K562 (cell line): ENCODE results near the gene PKLR. TPM values are rescaled to one million over a fixed set of nuclear protein-coding genes. Genes with fewer than 3 reads are reported as not detected.

ENCODE experiments used
- ARHGAP35 ChIP-seq: fragments of 450-650 bp; IDR thresholded peaks from 2 replicates; pipeline ENCODE4 v1.6.1; 2018; ENCODE audit not compliant: partially characterized antibody
- ASH1L ChIP-seq: fragments of 450-650 bp; IDR thresholded peaks from 2 replicates; pipeline ENCODE4 v1.6.1; 2018; ENCODE audit warnings: borderline replicate concordance, mild to moderate bottlenecking, low read depth; ENCODE audit not compliant: partially characterized antibody
- ATF3 ChIP-seq, 2 experiments: fragments of 450-650 bp in 1 of 2; sonication (generic) in 1 of 2; formaldehyde crosslinking in 1 of 2; IDR thresholded peaks in 1 of 2; conservative IDR thresholded peaks in 1 of 2; 2 replicates each; pipeline versions ENCODE4 v1.6.1 to v1.8.1; 2016 to 2023; ENCODE audit warnings: mild to moderate bottlenecking in 2 of 2, moderate library complexity in 2 of 2, inconsistent platforms in 1 of 2, missing genetic modification reagents in 1 of 2
- CHD4 ChIP-seq: fragments of 200-600 bp; sonication (generic); IDR thresholded peaks from 3 replicates; pipeline ENCODE4 v1.6.1; 2012; ENCODE audit warnings: low read depth, mild to moderate bottlenecking, mixed read lengths, low read length, inconsistent platforms; ENCODE audit not compliant: insufficient read depth, insufficient replicate concordance, poor library complexity, severe bottlenecking
- E2F6 ChIP-seq, 2 experiments: IDR thresholded peaks; 2 replicates each; pipeline ENCODE4 v1.6.1; 2011; ENCODE audit warnings: borderline replicate concordance in 1 of 2, control low read depth in 1 of 2, low read depth in 1 of 2, low read length in 1 of 2, mild to moderate bottlenecking in 1 of 2, mixed read lengths in 1 of 2, moderate library complexity in 1 of 2; ENCODE audit not compliant: insufficient read depth in 1 of 2, insufficient read length in 1 of 2, poor library complexity in 1 of 2, severe bottlenecking in 1 of 2; ENCODE audit errors: extremely low read depth in 1 of 2
- HES1 ChIP-seq: fragments of 450-650 bp; IDR thresholded peaks from 2 replicates; pipeline ENCODE4 v1.6.1; 2016; ENCODE audit warnings: low read depth, mild to moderate bottlenecking, moderate library complexity
- MBD1 ChIP-seq: fragments of 250-450 bp; sonication (Bioruptor Pico); IDR thresholded peaks from 2 replicates; pipeline ENCODE4 v1.8.0; 2022; ENCODE audit warnings: inconsistent platforms
- PHF21A ChIP-seq: fragments of 450-650 bp; IDR thresholded peaks from 2 replicates; pipeline ENCODE4 v1.6.1; 2017; ENCODE audit warnings: low read depth, borderline replicate concordance
- RUNX1 ChIP-seq: sonication (generic); IDR thresholded peaks from 2 replicates; pipeline ENCODE4 v1.6.1; 2016; ENCODE audit warnings: antibody characterized with exemption, low read depth
- SMARCC2 ChIP-seq: fragments of 450-650 bp; IDR thresholded peaks from 2 replicates; pipeline ENCODE4 v1.6.1; 2017; ENCODE audit warnings: antibody characterized with exemption, moderate library complexity, mild to moderate bottlenecking, low read depth
- SNIP1 ChIP-seq: fragments of 450-650 bp; IDR thresholded peaks from 2 replicates; pipeline ENCODE4 v1.7.1; 2017; ENCODE audit warnings: low read depth, mild to moderate bottlenecking
- TCF3 ChIP-seq: sonication (generic); formaldehyde crosslinking; IDR thresholded peaks from 2 replicates; pipeline ENCODE4 v1.4.0; 2020; ENCODE audit warnings: mild to moderate bottlenecking, missing genetic modification reagents
- U2AF2 ChIP-seq: fragments of 200-400 bp; formaldehyde crosslinking; optimal IDR thresholded peaks from 2 replicates; pipeline ENCODE3; 2017; ENCODE audit warnings: low read depth, mild to moderate bottlenecking, low read length
- UBTF ChIP-seq, 2 experiments: IDR thresholded peaks; 2 replicates each; pipeline ENCODE4 v1.6.1; 2012; ENCODE audit warnings: improper control_type of control experiment in 2 of 2, low read depth in 2 of 2, low read length in 2 of 2, borderline replicate concordance in 1 of 2
- ZNF75A ChIP-seq: fragments of 450-650 bp; formaldehyde crosslinking; IDR thresholded peaks from 2 replicates; pipeline ENCODE4 v1.4.0; 2020; ENCODE audit warnings: mild to moderate bottlenecking
- polyA plus RNA-seq, 8 experiments: library from polyadenylated mRNA; depleted of rRNA in 4 of 8; stranded (reverse) in 5 of 8; unstranded in 3 of 8; fragments of >200 nt; fragmentation: Nextera tagmentation in 2 of 8; fragmentation: Illumina TruSeq in 1 of 8; extraction: Ambion mirVana in 2 of 8; extraction: Trizol in 1 of 8; gene quantifications; 2 replicates each; pipeline versions ENCODE4 v1.2.1 to v1.2.3, GENCODE V29; 2011 to 2014; ENCODE audit warnings: inconsistent platforms in 1 of 8, missing spikeins in 1 of 8
- total RNA-seq, 7 experiments: library from RNA; depleted of rRNA in 6 of 7; stranded (reverse); fragments of >200 nt in 6 of 7; fragmentation: Illumina TruSeq in 2 of 7; extraction: Trizol in 2 of 7; gene quantifications; 2 replicates each; pipeline versions ENCODE4 v1.2.1 to v1.2.3, GENCODE V29; 2011 to 2021; ENCODE audit warnings: low replicate concordance in 1 of 7

The PKLR gene
- total and polyA plus RNA-seq, 9 of the 15 experiments (the other 6 are each of a cell fraction or from before 2014, with no cell fraction given) = 10.7 to 78.4 (median 38.2) TPM

- no peak for TF ChIP-seq SMARCC2
- TF ChIP-seq MBD1 (CRISPR knock-in tag) = no peak
- TF ChIP-seq U2AF2 = no peak
- no peak for TF ChIP-seq ARHGAP35
- TF ChIP-seq PHF21A = no peak
- TF ChIP-seq CHD4 = no peak
- TF ChIP-seq ZNF75A = no peak
- no peak for TF ChIP-seq TCF3 (CRISPR knock-in tag)
- no peak for TF ChIP-seq ASH1L
- TF ChIP-seq ATF3 (IDR thresholded peaks at IDR 0.05) = no peak
- TF ChIP-seq ATF3 (CRISPR knock-in tag; conservative IDR thresholded peaks at IDR 0.05) = 0 out of 2 replicates have a peak, but pooled peaks have one; percentile 34
- TF ChIP-seq E2F6 (IDR thresholded peaks at IDR 0.05; ENCODE audit: borderline replicate concordance in 1 of 2, extremely low read depth in 1 of 2, insufficient read depth in 1 of 2, insufficient read length in 1 of 2, low read depth in 1 of 2, low read length in 1 of 2, poor library complexity in 1 of 2, severe bottlenecking in 1 of 2) = peak in 1 of 2 experiments; percentile 75
- TF ChIP-seq SNIP1 = no peak
- no peak for TF ChIP-seq HES1
- 0 out of 2 replicates have a peak, but pooled peaks have one; percentile 29 for TF ChIP-seq RUNX1
- 0 out of 4 replicates have a peak, but pooled peaks of 1 of the 2 experiments have one; percentile 11 for TF ChIP-seq UBTF (IDR thresholded peaks at IDR 0.05; ENCODE audit: borderline replicate concordance in 1 of 2, low read depth in 2 of 2, low read length in 2 of 2)
Measured at GRCh38 chr1:155324037-155324716, 22.9 kb upstream of the PKLR start (continued).
